ENCODE results near the gene NXPE3. TPM values are rescaled to one million over a fixed set of nuclear protein-coding genes. Genes with fewer than 3 reads are reported as not detected.

NXPE3 gene
- total RNA-seq, 1 experiment from 2014 or later: 12.8 TPM

DNA sequence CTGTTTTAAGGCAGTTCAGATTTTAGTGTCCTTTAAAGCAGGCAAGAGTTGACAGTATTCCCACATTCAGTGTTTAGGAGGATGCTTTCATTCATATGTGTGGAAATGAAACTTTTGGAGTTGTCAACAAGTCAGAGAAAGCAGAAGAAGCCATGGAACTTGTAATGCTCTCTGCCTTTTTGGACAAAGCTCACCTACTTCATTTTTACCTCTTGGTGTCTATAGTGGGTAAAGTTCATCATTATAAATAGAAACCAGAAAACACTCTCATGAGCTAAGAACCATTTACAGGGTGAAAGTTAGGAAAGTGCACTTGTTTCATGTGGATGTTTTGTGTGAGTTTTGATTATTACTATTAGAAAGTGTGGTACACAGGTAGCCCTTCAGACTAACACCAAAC, 61.1 kb downstream of the NXPE3 start:
- no peak for DNase-seq
- no peaks in the 10 kb centered on the region for H3K79me2 ChIP-seq (ENCODE audit: low read depth)
- H3K27me3 ChIP-seq (ENCODE audit: insufficient read depth, low read depth): no peaks in the 10 kb centered on the region
- no peaks in the 10 kb centered on the region for H3K4me1 ChIP-seq (replicated peaks; ENCODE audit: insufficient read depth)
- H3K9me2 ChIP-seq (ENCODE audit: insufficient read depth): no peaks in the 10 kb centered on the region
- ChIA-PET POLR2A (ENCODE audit: unreplicated experiment) (no interaction called here), CTCF (interaction anchor here (0.6 kb wide), 1 partner anchor 390 kb away, joined by 4 read pairs; no protein-coding TSS in a partner anchor)
- no peaks in the 10 kb centered on the region for H3K36me3 ChIP-seq (ENCODE audit: low read depth)
- no peaks in the 10 kb centered on the region for H3F3A ChIP-seq (ENCODE audit: insufficient read depth, low read depth)
- H3K9me3 ChIP-seq (ENCODE audit: insufficient read depth, low read depth): no peaks in the 10 kb centered on the region
- no peak overlapping the region for H3K4me2 ChIP-seq
- H3K27ac ChIP-seq: no peak overlapping the region
- intact Hi-C loops (cut with micrococcal nuclease; ENCODE audit: unreplicated experiment): no loop called here
- H4K20me1 ChIP-seq (ENCODE audit: insufficient read depth): no peaks in the 10 kb centered on the region
- no TSS peak for BruUV-seq (replicated peaks)
- TF ChIP-seq EZH2 (IDR thresholded peaks at IDR 0.05; ENCODE audit: low read depth): no peak
- TF ChIP-seq, protein P1, sequence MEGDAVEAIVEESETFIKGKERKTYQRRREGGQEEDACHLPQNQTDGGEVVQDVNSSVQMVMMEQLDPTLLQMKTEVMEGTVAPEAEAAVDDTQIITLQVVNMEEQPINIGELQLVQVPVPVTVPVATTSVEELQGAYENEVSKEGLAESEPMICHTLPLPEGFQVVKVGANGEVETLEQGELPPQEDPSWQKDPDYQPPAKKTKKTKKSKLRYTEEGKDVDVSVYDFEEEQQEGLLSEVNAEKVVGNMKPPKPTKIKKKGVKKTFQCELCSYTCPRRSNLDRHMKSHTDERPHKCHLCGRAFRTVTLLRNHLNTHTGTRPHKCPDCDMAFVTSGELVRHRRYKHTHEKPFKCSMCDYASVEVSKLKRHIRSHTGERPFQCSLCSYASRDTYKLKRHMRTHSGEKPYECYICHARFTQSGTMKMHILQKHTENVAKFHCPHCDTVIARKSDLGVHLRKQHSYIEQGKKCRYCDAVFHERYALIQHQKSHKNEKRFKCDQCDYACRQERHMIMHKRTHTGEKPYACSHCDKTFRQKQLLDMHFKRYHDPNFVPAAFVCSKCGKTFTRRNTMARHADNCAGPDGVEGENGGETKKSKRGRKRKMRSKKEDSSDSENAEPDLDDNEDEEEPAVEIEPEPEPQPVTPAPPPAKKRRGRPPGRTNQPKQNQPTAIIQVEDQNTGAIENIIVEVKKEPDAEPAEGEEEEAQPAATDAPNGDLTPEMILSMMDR (conservative IDR thresholded peaks at IDR 0.05): no peak
- H2AFZ ChIP-seq: no peak overlapping the region
- no peak overlapping the region for H3K4me3 ChIP-seq

DNA sequence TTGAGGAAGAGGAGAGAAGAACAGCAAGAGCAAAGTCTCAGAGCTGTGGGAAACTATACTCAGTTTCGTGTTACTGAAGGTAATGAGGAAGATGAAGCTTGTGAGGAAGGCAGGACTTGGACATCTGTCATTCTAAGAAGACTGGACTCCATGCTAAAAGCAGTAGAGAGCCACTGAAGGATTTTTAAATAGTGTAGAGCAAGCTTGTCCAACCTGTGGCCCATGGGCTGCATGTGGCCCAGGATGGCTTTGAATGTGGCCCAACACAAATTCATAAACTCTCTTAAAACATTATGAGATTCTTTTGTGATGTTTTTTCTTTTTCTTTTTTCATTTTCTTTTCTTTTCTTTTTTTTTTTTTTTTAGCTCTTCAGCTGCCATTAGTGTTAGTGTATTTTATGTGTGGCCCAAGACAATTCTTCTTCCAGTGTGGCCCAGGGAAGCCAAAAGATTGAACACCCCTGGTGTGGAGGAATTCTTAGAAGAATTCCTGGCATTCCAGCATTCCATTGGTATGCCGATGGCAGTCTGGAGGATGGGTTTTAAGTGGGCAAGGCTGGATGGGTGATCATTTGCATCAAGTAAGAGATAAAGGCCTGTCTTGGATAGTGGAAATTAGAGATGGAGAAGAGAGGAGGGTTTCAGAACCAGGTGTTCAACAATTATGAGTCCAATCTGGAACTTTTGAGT, 63.4 kb downstream of the NXPE3 start:
- Histone ChIP-seq H3K4me2 (no peak overlapping the region), H3K4me1 (replicated peaks; ENCODE audit: insufficient read depth) (no peaks in the 10 kb centered on the region), H3K36me3 (ENCODE audit: low read depth) (no peaks in the 10 kb centered on the region), H3K79me2 (ENCODE audit: low read depth) (no peaks in the 10 kb centered on the region), H3K4me3 (no peak overlapping the region), H3K27ac (no peak overlapping the region), H3F3A (ENCODE audit: insufficient read depth, low read depth) (no peaks in the 10 kb centered on the region), H3K9me2 (ENCODE audit: insufficient read depth) (no peaks in the 10 kb centered on the region), H2AFZ (no peak overlapping the region), H3K27me3 (ENCODE audit: insufficient read depth, low read depth) (no peaks in the 10 kb centered on the region), H3K9me3 (ENCODE audit: insufficient read depth, low read depth) (no peaks in the 10 kb centered on the region), H4K20me1 (ENCODE audit: insufficient read depth) (no peaks in the 10 kb centered on the region)
- TF ChIP-seq EZH2 (IDR thresholded peaks at IDR 0.05; ENCODE audit: low read depth): no peak
- TF ChIP-seq, protein P1 (conservative IDR thresholded peaks at IDR 0.05): no peak
- ChIA-PET CTCF (no interaction called here), POLR2A (ENCODE audit: unreplicated experiment) (interaction anchor here (0.6 kb wide), 2 partner anchors 16 to 339 kb away, joined by 6 to 11 read pairs; no protein-coding TSS in a partner anchor)
- no peak for DNase-seq
- intact Hi-C loops (cut with micrococcal nuclease; ENCODE audit: unreplicated experiment): no loop called here
- no TSS peak for BruUV-seq (replicated peaks)

DNA sequence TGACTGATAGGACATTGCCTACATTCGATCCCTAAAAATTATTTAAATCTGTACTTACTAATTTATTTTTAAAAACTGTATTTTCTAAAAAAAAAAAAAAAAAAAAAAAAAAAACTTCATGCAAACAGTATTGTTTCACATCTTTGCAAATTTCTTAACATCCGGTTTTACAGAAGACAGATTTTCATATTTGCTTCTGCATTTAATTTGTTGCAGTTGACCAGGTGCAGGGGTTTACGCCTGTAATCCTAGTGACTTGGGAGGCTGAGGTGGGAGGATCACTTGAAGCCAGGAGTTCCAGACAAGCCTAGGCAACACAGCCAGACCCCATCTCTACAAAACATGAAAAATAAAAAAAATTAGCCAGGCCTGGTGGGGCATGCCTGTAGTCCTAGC, 63.9 kb downstream of the NXPE3 start:
- no peaks in the 10 kb centered on the region for H3K9me3 ChIP-seq (ENCODE audit: insufficient read depth, low read depth)
- no TSS peak for BruUV-seq (replicated peaks)
- H3K4me3 ChIP-seq: no peak overlapping the region
- peaks cover 3% of the 10 kb centered on the region for H3K4me1 ChIP-seq (replicated peaks; ENCODE audit: insufficient read depth)
- H3K4me2 ChIP-seq: no peak overlapping the region
- intact Hi-C loops (cut with micrococcal nuclease; ENCODE audit: unreplicated experiment): no loop called here
- no peak overlapping the region for H3K27ac ChIP-seq
- no peaks in the 10 kb centered on the region for H4K20me1 ChIP-seq (ENCODE audit: insufficient read depth)
- H3K27me3 ChIP-seq (ENCODE audit: insufficient read depth, low read depth): no peaks in the 10 kb centered on the region
- H3K36me3 ChIP-seq (ENCODE audit: low read depth): no peaks in the 10 kb centered on the region
- no peak overlapping the region for H2AFZ ChIP-seq
- no peaks in the 10 kb centered on the region for H3K9me2 ChIP-seq (ENCODE audit: insufficient read depth)
- POLR2A ChIA-PET (ENCODE audit: unreplicated experiment): interaction anchor here (0.6 kb wide), 3 partner anchors 16 to 1442 kb away, joined by 3 to 11 read pairs (median 6); partner anchors contain the start of gene LNP1
- H3K79me2 ChIP-seq (ENCODE audit: low read depth): no peaks in the 10 kb centered on the region
- H3F3A ChIP-seq (ENCODE audit: insufficient read depth, low read depth): peaks cover under 1% of the 10 kb centered on the region; the same call in 1 of the 2 replicates
- CTCF ChIA-PET: no interaction called here
- TF ChIP-seq EZH2 (IDR thresholded peaks at IDR 0.05; ENCODE audit: low read depth): no peak
- TF ChIP-seq, protein P1 (conservative IDR thresholded peaks at IDR 0.05): no peak
- no peak for DNase-seq
